ENCODE measurements around the gene COL15A1. TPM values are rescaled to one million over a fixed set of nuclear protein-coding genes. Genes with fewer than 3 reads are reported as not detected.
A peak's percentile ranks its signal among the peaks of the same experiment; 100 is the strongest.
"Not testable (repeated sequence)": the region's sequence is repeated elsewhere in the genome, so short reads cannot be mapped to it uniquely, and the experiment has no call there.

The COL15A1 gene
- total RNA-seq, 1 donor from 2014 or later: 455 TPM

DNA sequence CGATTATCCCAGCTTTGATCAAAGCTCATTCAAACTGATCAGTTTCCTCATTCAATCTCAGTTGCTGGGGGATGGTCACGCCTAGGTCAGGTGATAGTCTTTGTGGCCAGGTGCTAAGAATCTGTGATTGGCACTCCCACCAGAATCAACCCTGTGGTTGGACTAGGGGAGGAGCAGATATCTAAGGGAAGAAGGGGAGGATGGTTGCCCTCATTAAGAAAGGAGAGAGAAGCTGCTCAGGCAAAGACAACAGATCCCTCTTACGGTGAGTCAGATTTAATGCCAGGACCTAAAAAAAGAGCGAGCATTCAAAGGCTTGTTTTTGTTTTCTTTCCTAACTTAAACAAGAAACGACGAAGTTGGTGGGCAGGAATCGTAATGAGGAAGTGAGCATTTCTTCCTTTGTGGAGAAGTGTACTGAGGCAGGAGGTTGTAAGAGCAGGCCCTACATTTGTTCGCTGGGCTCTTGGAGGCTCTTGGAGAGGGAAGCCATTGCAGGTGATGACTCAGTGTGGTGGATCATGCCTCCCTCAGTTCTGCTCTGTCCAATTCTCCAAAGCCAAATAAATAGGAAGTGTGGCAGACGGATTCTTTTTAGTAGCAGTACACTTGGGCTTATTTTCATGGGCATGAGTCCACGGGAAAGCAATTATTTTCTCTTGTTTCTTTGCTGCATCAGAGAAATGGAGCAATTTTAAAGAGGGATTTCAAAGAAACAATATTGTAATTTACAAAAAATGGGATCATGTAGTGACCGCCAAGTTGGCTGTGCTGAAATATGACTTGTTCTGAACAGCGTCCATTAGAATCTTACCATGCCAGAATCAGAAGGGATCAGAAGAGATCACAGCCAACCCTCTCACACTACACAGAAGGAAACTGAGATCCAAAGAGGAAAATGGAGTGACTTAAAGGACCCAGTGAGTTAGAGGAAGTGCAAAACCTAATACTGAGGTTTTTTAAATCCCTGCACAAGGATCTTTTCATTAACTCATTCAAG, 142.5 kb downstream of the COL15A1 start:
- DNase-seq: no peak

GRCh38 chr9:99087462-99087861, 143.8 kb downstream of the COL15A1 start:
- no peak for DNase-seq

GRCh38 chr9:99090336-99091130, 146.8 kb downstream of the COL15A1 start:
- DNase-seq: no peak

DNA sequence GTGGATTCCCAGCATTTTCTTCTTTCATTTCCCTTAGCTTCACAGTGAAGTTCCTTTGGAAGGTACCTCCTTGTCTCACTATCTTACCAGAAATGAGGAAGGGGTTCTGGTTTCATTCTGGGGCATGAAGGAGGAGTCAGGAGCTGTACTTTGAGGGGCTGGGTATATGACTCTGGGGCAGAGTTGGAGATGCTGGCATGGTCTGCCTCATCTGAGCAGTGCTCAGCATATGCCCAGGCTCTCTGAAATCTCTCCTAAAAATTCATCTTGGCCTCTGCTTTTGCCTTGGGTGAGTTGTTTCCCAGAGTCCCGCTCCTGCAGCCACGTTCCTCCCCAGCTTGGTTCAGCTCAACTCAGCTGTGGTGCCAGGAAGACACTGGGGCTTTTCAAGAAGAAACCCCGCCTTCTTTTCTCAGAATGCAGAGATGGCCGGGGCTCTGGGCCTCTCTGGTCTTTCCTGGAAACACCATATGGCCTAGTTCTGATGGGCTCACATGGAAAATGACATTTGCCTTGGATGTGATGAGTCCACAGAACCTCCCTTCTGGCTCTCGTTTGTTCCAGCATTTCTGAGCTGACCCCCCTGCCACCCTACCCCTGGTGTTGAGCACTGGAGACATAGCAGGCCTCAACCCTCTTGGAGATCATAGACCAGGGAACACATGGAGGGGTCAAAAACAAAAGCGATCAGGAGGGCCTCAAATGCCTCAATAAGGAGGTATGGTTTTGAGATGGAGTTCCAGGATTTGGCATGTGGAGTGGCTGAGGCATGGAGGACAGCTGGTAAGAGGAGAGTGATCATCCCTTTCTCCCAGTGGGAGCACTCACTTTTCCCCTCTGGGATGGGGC, 149.2 kb downstream of the COL15A1 start:
- no peak for DNase-seq

DNA sequence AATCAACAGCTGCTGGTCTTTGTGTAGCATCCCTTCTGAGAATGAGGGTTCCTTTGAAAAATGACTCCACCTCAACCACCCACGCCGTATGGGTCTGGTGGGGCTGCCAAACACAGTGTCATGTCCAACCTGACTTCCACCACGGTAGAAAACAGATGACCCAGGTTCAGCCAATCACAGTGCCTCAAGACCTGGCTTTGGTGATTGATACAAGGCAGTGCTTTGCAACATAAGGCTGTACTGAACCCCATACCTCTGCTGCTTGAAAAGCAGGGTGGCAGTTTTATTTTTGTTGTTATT, 149.7 kb downstream of the COL15A1 start:
- no peak for DNase-seq

DNA sequence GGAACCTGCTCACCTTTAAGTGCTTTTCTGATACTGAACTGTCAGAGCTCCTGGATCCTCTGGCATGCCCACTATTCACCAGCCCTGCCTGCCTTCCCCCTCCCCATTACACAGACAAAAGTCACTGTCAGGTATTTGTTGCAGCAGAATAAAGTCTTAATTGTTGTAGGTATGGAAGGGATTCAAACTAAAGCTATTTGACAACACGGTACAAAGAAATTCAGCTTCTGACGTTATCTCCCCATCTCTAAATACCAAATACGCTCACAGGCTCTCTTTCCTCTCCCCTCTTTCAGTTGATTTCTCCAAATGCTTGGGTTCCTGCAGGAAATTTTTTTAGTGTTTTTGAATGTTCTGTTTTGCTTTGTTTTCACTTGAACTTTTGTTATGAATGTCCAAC, 151.9 kb downstream of the COL15A1 start:
- no peak for DNase-seq

- DNase-seq: no peak
Measured at GRCh38 chr9:99096409-99096808, 152.7 kb downstream of the COL15A1 start.

GRCh38 chr9:99099806-99100585, 156.3 kb downstream of the COL15A1 start:
- DNase-seq: not testable (repeated sequence)

DNA sequence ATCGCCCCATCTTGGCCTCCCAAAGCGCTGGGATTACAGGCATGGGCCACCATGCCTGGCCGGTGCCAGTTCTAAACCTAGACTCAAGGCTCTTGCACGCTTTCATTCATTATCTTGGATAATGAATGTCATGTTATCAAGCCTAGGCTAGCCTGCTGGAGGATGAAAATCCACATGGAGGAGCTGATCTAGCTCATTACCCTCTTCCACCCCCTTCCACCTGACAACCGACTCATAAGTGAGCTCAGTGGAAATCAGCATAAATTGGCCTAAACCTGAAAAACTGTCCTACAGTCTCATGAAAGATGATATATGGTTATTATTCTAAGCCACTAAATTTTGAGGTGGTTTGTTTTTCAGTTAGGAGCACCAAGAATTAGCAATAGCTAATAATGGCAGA, 157.6 kb downstream of the COL15A1 start:
- no peak for DNase-seq

DNA sequence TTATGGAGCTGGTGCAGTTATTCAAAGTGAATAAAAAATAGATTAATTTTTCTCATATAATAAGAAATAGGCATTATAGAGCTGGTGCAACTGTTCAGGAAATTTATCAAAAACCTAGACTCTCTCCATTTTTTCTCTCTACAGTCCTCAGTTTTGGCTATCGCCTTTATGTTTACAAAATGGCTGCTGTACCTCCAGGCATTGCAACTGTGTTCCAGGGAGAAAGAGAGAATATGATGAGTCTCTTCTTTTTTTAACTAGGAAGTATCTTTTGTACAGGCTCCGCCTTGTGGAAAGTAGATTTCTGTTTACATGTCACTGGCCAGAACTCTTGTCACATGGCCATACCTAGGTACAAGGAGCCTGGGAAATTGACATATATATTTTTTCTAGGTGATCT, 158.1 kb downstream of the COL15A1 start:
- DNase-seq: no peak

DNA sequence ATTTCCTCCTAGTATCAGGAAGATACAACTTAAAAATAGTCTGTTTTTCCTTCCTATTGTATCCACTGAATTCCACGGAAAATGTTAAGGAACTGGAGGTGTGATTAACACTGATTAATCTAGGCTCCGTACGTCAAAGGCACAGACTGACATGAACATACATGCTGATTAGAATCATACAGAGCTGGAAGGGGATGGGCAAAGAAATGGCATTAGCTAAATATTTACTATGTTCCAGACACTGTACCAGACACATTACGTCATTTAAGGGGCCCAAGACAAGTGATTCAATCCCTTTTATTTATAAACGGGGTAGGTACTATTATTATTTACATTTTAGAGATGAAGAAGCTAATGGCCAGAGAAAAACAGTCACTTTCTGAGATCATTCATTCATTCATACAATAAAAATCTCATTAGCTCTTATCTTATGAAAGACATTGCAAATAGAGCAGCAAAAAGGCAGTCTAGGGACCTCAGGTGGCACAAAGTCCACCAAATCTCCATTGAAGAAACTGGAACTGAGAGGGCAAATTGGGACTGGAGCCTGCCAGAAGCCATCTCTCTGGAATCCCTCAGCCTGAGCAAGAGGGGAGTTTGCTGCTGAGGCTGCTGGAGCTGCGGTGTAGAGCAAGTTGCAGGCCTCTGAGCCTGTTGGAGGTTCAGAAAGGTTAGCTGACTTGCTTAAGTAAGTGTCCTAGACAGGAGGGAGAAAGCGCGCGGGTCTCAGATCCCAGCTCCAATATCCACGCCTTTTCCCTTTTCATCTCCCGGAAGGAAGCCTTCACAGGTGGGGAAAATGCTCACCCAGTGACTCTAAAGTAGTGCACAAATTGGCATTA, 159.6 kb downstream of the COL15A1 start:
- no peak for DNase-seq

DNA sequence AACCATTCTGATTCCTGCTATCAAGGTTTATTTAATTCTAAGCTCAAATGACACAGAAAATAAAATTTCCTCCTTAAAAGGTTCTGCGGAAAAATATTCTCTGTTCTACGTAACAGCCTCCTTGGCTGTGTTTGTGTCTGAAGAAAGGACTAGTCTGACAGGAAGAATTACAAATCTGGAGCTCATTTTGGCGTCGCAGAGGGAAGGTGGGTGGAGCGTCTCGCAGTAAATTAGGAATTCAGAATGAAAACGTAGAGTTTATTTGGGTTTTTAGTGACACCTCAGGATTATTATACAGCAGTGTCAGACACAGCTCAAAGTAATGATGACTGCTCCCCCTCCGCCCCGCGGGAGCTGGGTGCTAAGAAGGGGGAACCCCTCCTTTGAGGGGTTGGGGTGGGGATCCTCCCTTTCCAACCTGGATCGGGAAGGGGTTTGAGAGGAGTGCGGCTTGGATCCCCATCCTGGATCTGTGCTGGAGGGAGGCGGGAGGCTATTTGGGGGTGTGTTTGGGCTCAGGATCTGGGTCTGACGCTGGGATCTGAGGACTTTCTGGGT, 160.3 kb downstream of the COL15A1 start:
- peak; percentile 76 for DNase-seq

- peak; percentile 97 for DNase-seq
Measured at GRCh38 chr9:99104459-99105151, 160.9 kb downstream of the COL15A1 start, which contains the start of gene TGFBR1. Gene TGFBR1, plus strand, starts transcription at chr9:99105113. Its CDS starts 93 bp downstream, at chr9:99105206.

- DNase-seq: peak; percentile 71
Measured at GRCh38 chr9:99105152-99106043, 161.7 kb downstream of the COL15A1 start.

GRCh38 chr9:99106044-99106375, 162.3 kb downstream of the COL15A1 start:
- no peak for DNase-seq

- DNase-seq: peak; percentile 29
Measured at GRCh38 chr9:99107421-99107820, 163.7 kb downstream of the COL15A1 start.

GRCh38 chr9:99108131-99108530, 164.4 kb downstream of the COL15A1 start:
- DNase-seq: no peak

- no peak for DNase-seq
Measured at GRCh38 chr9:99109522-99109921, 165.8 kb downstream of the COL15A1 start.
